H9 (cell line): ENCODE data around the gene MID1. TPM values are rescaled to one million over a fixed set of nuclear protein-coding genes. Genes with fewer than 3 reads are reported as not detected.

Source experiments
- DNase-seq: peaks from one replicate; pipeline ENCODE4 v3.0.0-alpha.2; 2017
- H2AFZ ChIP-seq: one replicate; pipeline ENCODE4 v1.6.1; 2013; ENCODE audit warnings: mild to moderate bottlenecking, low read length, control low read depth, moderate library complexity
- H2AK5ac ChIP-seq: 2 replicates; pipeline ENCODE4 v1.6.1; 2013; ENCODE audit warnings: low read length, control low read depth, mixed read lengths; ENCODE audit not compliant: insufficient read length
- H2BK120ac ChIP-seq: one replicate; pipeline ENCODE4 v1.6.1; 2013; ENCODE audit warnings: low read depth, mild to moderate bottlenecking, low read length, control low read depth, inconsistent platforms; ENCODE audit not compliant: poor library complexity, severe bottlenecking
- H2BK12ac ChIP-seq: 2 replicates; pipeline ENCODE4 v1.6.1; 2013; ENCODE audit warnings: low read length, control low read depth, mixed read lengths, low read depth; ENCODE audit not compliant: insufficient read length
- H2BK15ac ChIP-seq: 2 replicates; pipeline ENCODE4 v1.6.1; 2013; ENCODE audit warnings: low read depth, low read length, control low read depth
- H2BK20ac ChIP-seq: one replicate; pipeline ENCODE4 v1.6.1; 2013; ENCODE audit warnings: low read depth, mild to moderate bottlenecking, low read length, control low read depth, inconsistent platforms; ENCODE audit not compliant: poor library complexity, severe bottlenecking
- H2BK5ac ChIP-seq: 2 replicates; pipeline ENCODE4 v1.6.1; 2013; ENCODE audit warnings: low read length, control low read depth, mixed read lengths; ENCODE audit not compliant: insufficient read length
- H3K14ac ChIP-seq: 2 replicates; pipeline ENCODE4 v1.6.1; 2013; ENCODE audit warnings: low read length, control low read depth; ENCODE audit not compliant: insufficient read depth
- H3K18ac ChIP-seq: 2 replicates; pipeline ENCODE4 v1.6.1; 2013; ENCODE audit warnings: low read depth, mild to moderate bottlenecking, mixed read lengths, low read length, control low read depth; ENCODE audit not compliant: insufficient read length
- H3K23ac ChIP-seq: 2 replicates; pipeline ENCODE4 v1.6.1; 2013; ENCODE audit warnings: low read length, control low read depth, mixed read lengths, low read depth; ENCODE audit not compliant: insufficient read length
- H3K23me2 ChIP-seq: 2 replicates; pipeline ENCODE4 v1.6.1; 2013; ENCODE audit warnings: low read depth, mild to moderate bottlenecking, mixed read lengths, low read length, control low read depth; ENCODE audit not compliant: insufficient read length, poor library complexity, severe bottlenecking
- H3K27ac ChIP-seq: 2 replicates; pipeline ENCODE4 v1.5.1; 2013; ENCODE audit warnings: low read length, control low read depth, mixed read lengths, low read depth; ENCODE audit not compliant: insufficient read length
- H3K27me3 ChIP-seq: 2 replicates; pipeline ENCODE4 v1.6.1; 2013; ENCODE audit warnings: low read length, control low read depth, inconsistent platforms; ENCODE audit not compliant: insufficient read depth
- H3K4ac ChIP-seq: 2 replicates; pipeline ENCODE4 v1.6.1; 2013; ENCODE audit warnings: low read depth, mild to moderate bottlenecking, control low read depth, inconsistent platforms, low read length, moderate library complexity
- H3K4me1 ChIP-seq: 2 replicates; pipeline ENCODE4 v1.6.1; 2013; ENCODE audit warnings: low read length, control low read depth, inconsistent platforms; ENCODE audit not compliant: insufficient read depth
- H3K4me2 ChIP-seq: 2 replicates; pipeline ENCODE4 v1.6.1; 2013; ENCODE audit warnings: low read length, control low read depth, mixed read lengths; ENCODE audit not compliant: insufficient read length, insufficient read depth
- H3K56ac ChIP-seq: 2 replicates; pipeline ENCODE4 v1.6.1; 2013; ENCODE audit warnings: low read depth, mild to moderate bottlenecking, mixed read lengths, low read length, control low read depth; ENCODE audit not compliant: insufficient read length
- H3K79me1 ChIP-seq: 2 replicates; pipeline ENCODE4 v1.6.1; 2013; ENCODE audit warnings: low read depth, mild to moderate bottlenecking, moderate library complexity, low read length, control low read depth, inconsistent platforms; ENCODE audit not compliant: insufficient read depth, poor library complexity, severe bottlenecking
- H3K79me2 ChIP-seq: 2 replicates; pipeline ENCODE4 v1.6.1; 2013; ENCODE audit warnings: low read length, control low read depth, inconsistent platforms; ENCODE audit not compliant: insufficient read depth
- H3K9ac ChIP-seq: 2 replicates; pipeline ENCODE4 v1.6.1; 2013; ENCODE audit warnings: low read length, control low read depth, mixed read lengths; ENCODE audit not compliant: insufficient read length; ENCODE audit errors: extremely low read depth
- H3K9me3 ChIP-seq: one replicate; pipeline ENCODE4 v1.6.1; 2013; ENCODE audit warnings: low read depth, low read length, inconsistent platforms; ENCODE audit not compliant: control insufficient read depth
- H3T11ph ChIP-seq: one replicate; pipeline ENCODE4 v1.6.1; 2013; ENCODE audit warnings: mild to moderate bottlenecking, low read length, control low read depth, inconsistent platforms
- H4K20me1 ChIP-seq: one replicate; pipeline ENCODE4 v1.6.1; 2013; ENCODE audit not compliant: control insufficient read depth, insufficient read length, insufficient read depth
- H4K5ac ChIP-seq: 2 replicates; pipeline ENCODE4 v1.6.1; 2013; ENCODE audit warnings: low read depth, mild to moderate bottlenecking, mixed read lengths, low read length, control low read depth; ENCODE audit not compliant: insufficient read length
- H4K8ac ChIP-seq: replicated peaks from 2 replicates; pipeline ENCODE4 v1.6.1; 2013; ENCODE audit warnings: low read length, control low read depth, mixed read lengths, low read depth; ENCODE audit not compliant: insufficient read length
- H4K91ac ChIP-seq: 2 replicates; pipeline ENCODE4 v1.6.1; 2013; ENCODE audit warnings: low read depth, mild to moderate bottlenecking, moderate library complexity, mixed read lengths, low read length, control low read depth; ENCODE audit not compliant: insufficient read length
- H3K27ac Mint-ChIP-seq, 3 experiments: 2 replicates in 2 of 3; 3 replicates in 1 of 3; pipeline ENCODE4 v1.8.0; 2020 to 2021; ENCODE audit warnings: mixed read lengths in 3 of 3, mild to moderate bottlenecking in 1 of 3, moderate library complexity in 1 of 3
- H3K27me3 Mint-ChIP-seq: 2 replicates; pipeline ENCODE4 v1.8.0; 2021; ENCODE audit warnings: low read depth, mild to moderate bottlenecking, moderate library complexity, mixed read lengths
- H3K36me3 Mint-ChIP-seq, 3 experiments: 2 replicates in 2 of 3; 3 replicates in 1 of 3; pipeline ENCODE4 v1.8.0; 2020 to 2021; ENCODE audit warnings: low read depth in 3 of 3, mixed read lengths in 3 of 3; ENCODE audit not compliant: insufficient read depth in 1 of 3
- H3K4me1 Mint-ChIP-seq, 2 experiments: 2 replicates each; pipeline ENCODE4 v1.8.0; 2020; ENCODE audit warnings: mixed read lengths in 2 of 2
- H3K4me3 Mint-ChIP-seq, 2 experiments: 2 replicates in 1 of 2; 3 replicates in 1 of 2; pipeline ENCODE4 v1.8.0; 2020 to 2021; ENCODE audit warnings: mild to moderate bottlenecking in 2 of 2, mixed read lengths in 2 of 2, moderate library complexity in 1 of 2
- H3K9me3 Mint-ChIP-seq, 2 experiments: 2 replicates in 1 of 2; 3 replicates in 1 of 2; pipeline ENCODE4 v1.8.0; 2020; ENCODE audit warnings: mild to moderate bottlenecking in 2 of 2, mixed read lengths in 2 of 2, moderate library complexity in 1 of 2
- WGBS: extraction: QIAGEN DNeasy Blood & Tissue Kit; methylation state at CpG from one replicate; pipeline ENCODE4 v1.1.7; 2013; ENCODE audit warnings: missing lambda C conversion rate, low lambda C conversion rate, mixed read lengths; ENCODE audit not compliant: insufficient read length; ENCODE audit errors: extremely low coverage; 5-methylcytosine and 5-hydroxymethylcytosine counted together
- total RNA-seq: library from RNA; stranded (reverse); gene quantifications from 2 replicates; pipeline ENCODE4 v1.2.1, GENCODE V29; 2021
- TF ChIP-seq, protein P1 (sequence below): fragments of 200-600 bp; sonication (generic); conservative IDR thresholded peaks from 3 replicates; pipeline ENCODE4 v1.8.0; 2021; ENCODE audit warnings: antibody characterized with exemption, mild to moderate bottlenecking

MID1 gene
- total RNA-seq, 1 experiment from 2014 or later: 32.9 TPM

DNA sequence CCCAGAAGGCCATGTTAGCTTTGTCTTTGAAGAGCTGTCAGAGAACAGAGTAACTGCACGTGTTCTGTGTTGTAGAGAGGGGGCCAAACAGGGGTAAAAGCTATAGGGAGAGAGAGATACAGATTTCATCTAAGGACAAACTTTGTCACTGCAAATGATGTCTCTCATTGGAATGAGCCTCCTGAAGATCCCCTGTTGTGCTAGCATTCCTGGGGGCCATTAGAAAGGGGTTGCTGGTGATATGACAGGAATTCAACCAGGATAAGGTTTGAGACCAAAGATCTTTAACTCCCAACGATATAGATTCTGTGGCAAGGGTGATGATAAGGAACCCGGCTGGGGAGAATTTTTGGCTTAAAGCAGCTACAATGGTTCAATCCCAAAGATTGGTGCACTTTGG is 16.8 kb downstream of the MID1 start:
- no peak overlapping the region for H2AK5ac ChIP-seq
- H3T11ph ChIP-seq: no peak overlapping the region
- H3K79me2 ChIP-seq: peaks cover 40% of the 10 kb centered on the region; the same call in 1 of the 2 replicates
- TF ChIP-seq, protein P1, sequence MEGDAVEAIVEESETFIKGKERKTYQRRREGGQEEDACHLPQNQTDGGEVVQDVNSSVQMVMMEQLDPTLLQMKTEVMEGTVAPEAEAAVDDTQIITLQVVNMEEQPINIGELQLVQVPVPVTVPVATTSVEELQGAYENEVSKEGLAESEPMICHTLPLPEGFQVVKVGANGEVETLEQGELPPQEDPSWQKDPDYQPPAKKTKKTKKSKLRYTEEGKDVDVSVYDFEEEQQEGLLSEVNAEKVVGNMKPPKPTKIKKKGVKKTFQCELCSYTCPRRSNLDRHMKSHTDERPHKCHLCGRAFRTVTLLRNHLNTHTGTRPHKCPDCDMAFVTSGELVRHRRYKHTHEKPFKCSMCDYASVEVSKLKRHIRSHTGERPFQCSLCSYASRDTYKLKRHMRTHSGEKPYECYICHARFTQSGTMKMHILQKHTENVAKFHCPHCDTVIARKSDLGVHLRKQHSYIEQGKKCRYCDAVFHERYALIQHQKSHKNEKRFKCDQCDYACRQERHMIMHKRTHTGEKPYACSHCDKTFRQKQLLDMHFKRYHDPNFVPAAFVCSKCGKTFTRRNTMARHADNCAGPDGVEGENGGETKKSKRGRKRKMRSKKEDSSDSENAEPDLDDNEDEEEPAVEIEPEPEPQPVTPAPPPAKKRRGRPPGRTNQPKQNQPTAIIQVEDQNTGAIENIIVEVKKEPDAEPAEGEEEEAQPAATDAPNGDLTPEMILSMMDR: no peak
- Mint-ChIP-seq H3K36me3 (peaks cover 0 to 16% (median 6%) of the 10 kb centered on the region in 3 experiments; a peak in 5 of 7 replicates), H3K4me1 (peaks cover 45 to 49% of the 10 kb centered on the region in 2 experiments), H3K4me3 (no peak overlapping the region; a peak in 1 of 5 replicates), H3K27me3 (no peaks in the 10 kb centered on the region), H3K27ac (peak overlapping the region; percentile 11 to 36 (median 24); a peak in 4 of 7 replicates), H3K9me3 (peaks cover 23 to 31% of the 10 kb centered on the region in 2 experiments)
- no peaks in the 10 kb centered on the region for H4K20me1 ChIP-seq
- peaks cover 8% of the 10 kb centered on the region for H3K4me1 ChIP-seq
- H3K9ac ChIP-seq: no peak overlapping the region
- H3K4ac ChIP-seq: no peak overlapping the region
- no peak overlapping the region for H2BK12ac ChIP-seq
- H3K14ac ChIP-seq: no peak overlapping the region
- H3K4me2 ChIP-seq: no peak overlapping the region
- H3K18ac ChIP-seq: no peak overlapping the region
- H4K5ac ChIP-seq: no peak overlapping the region
- H4K91ac ChIP-seq: no peak overlapping the region
- no peak overlapping the region for H2BK15ac ChIP-seq
- no CpG with 5 or more reads among the region's 3 CpGs for WGBS
- no peaks in the 10 kb centered on the region for H3K79me1 ChIP-seq
- no peak overlapping the region for H4K8ac ChIP-seq
- no peak overlapping the region for H2BK5ac ChIP-seq
- H2BK20ac ChIP-seq: no peak overlapping the region
- no peaks in the 10 kb centered on the region for H3K27me3 ChIP-seq
- H3K23me2 ChIP-seq: no peaks in the 10 kb centered on the region
- H3K9me3 ChIP-seq: no peaks in the 10 kb centered on the region
- no peak overlapping the region for H3K27ac ChIP-seq
- no peak overlapping the region for H3K23ac ChIP-seq
- H2BK120ac ChIP-seq: no peak overlapping the region
- H2AFZ ChIP-seq: no peak overlapping the region
- no peak for DNase-seq
- H3K56ac ChIP-seq: no peak overlapping the region
